ENCODE measurements around the gene MYO18B.

Gene MYO18B

GRCh38 chr22:25827415-25827814, 85.4 kb downstream of the MYO18B start:
- no peak for DNase-seq

DNA sequence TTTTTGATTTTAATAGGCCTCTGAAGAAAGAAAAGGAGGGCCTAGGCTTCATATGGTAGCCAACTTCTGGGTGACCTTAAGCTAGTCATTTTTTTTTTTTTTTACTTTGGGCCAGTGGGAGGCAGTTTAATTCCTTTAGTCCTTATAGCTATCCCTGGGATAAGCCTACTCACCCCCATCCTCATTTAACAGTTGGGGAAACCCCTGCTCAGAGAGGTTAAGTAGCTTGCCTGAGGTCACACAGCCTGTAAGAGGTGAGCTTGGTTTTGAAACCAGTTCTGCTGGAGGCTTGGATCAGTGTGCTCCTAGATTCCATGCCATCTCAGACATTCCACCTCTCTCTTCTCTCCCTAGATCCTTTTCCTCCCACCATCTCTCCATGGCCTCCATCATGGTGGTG, 86.4 kb downstream of the MYO18B start:
- DNase-seq = no peak

DNA sequence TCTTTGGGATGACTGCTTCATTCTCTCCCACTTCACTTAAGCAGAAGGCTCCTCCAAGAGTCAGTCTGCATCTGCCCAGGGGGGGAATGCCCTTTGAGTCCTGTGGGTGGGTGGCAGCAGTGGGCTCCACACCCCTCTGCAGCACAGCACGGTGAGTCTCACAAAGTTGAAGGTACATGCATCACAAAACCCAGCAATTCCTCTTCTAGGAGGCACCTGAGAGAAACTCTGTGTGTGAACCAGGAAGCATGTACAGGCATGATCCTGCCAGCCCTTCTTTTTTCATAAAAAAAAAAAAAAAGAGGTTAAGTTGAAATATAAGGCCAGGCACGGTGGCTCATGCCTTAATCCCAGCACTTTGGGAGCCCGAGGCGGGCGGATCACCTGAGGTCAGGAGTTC, 87.2 kb downstream of the MYO18B start:
- DNase-seq = no peak

DNA sequence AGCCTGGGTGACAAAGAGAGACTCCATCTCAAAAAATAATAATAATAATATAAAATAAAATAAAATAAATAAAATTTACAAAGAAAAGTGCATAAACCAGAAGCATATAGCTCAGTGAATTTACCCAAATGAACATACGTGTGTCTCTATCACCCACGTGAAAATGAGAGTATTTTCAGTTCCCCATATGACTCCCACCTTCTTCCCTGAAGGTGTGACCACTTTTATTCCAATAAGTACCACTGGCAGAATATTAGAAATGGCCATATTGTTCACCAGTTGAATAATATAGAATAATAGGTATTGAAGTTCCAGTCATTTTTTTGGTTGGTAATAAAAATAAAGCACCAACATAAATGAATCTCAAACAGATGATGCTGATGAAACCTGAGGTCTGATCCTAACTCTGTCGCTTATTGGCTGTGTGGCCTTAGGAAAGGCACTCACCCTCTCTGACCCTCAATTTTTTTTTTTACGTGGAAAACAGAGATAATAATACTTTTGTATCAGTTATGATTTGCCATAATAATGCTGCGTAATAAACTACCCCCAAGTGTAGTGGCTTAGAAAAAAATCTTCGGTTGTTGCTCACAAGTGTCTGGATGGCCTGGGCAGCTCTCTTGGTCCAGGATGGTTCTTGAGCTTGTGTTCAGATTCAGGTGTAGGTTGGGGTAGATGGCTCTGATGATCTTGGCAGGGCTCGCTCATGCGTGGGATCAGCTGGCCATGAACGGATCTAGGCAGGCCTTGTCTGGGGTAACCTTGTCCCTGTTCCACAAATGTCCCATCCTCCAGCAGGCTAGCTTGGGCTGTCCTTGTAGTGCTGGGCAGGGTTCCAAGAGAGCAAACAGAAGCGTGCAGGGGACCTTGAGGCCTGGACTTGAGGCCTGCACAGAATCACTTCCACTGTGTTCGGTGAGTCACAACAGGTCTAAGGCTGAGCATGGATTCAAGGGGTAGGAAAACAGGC, 88.1 kb downstream of the MYO18B start:
- no peak for DNase-seq

DNA sequence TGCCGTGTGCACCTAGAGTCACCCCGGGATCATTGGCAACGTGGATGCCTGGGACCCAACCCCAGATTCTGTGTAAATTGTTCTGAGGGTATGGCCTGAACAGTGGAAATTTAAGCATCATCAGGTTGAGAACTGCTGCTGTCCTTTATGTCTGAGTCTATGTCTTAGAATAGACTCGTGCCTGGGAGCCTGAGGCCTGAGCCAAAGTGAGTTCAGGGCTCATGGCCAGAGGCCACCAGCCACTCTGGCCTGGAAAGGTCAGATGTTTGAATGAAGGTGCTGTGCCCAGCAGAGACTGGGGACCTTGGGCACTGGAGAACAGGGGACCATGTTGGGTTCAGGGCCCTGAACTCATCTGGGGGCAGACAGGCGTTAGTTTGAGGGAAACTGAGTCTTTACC, 91.1 kb downstream of the MYO18B start:
- no peak for DNase-seq

GRCh38 chr22:25833676-25834075, 91.7 kb downstream of the MYO18B start:
- DNase-seq = no peak

- no peak for DNase-seq
Observed at GRCh38 chr22:25834490-25834889, 92.5 kb downstream of the MYO18B start.

- DNase-seq = no peak
Observed at GRCh38 chr22:25835348-25835747, 93.4 kb downstream of the MYO18B start.

DNA sequence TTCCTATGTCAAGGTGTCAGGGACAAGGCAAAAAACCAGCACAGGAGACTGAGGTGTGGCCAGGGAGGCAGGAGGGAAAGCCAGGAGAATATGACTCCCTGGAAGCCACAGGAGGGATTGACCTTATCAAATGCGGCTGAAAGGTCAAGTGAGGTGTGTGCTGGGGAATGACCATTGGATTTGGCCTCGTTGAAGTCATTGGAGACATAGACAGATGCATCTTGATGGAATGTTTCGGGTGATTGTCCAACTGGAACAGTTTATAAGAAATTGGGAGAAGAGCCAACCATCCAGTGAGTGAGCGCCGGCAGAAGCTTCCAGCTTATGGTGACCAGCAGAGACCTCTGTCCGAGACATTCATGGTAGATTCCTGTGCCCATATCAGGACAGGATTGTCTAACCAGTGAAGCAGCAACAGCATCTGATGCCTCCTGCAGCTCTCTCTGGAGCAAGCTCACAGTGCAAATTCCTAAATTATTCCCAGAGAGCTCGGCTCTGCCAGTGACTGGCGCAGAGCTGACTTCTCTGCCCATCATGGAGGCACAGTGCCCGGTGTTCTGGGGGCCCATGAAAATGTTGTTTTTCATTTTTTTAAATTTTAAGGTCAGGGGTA, 95.4 kb downstream of the MYO18B start:
- DNase-seq = no peak

DNA sequence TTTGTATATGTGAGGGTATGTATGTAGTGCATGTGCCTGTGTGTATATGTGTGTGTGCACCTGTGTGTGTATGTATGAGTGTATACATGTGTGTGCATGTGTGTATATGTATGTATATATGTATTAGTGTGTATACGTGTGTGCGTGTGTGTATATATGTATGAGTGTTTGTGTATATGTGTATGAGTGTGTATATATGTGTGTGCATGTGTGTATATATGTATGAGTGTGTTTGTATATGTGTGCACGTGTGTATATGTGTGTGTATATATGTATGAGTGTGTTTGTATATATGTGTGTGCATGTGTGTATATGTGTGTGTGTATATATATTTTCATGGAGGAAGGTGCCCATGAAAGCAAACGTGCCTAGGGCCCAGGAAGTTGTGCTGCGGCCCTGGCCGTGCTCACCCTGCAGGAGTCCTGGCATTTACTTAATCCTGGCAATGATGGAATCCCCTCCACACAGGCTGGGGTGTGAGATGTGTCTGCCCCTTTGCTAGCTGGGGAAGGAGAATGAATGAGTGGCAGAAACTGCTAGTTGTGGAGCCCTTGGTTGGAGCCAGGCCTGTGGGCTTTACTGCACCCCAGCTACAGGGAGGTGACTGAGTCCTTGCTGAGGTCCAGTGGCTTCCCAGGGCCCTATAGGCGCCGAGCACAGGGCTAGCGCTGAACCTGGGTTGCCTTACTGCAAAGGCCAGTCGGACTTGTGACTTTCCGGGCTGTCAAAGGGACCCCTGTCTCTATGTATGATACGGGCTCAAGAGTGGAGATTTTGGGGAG, 97.2 kb downstream of the MYO18B start:
- DNase-seq = no peak

GRCh38 chr22:25839755-25840154, 97.8 kb downstream of the MYO18B start:
- DNase-seq = no peak

GRCh38 chr22:25840167-25840566, 98.2 kb downstream of the MYO18B start:
- DNase-seq = no peak

DNA sequence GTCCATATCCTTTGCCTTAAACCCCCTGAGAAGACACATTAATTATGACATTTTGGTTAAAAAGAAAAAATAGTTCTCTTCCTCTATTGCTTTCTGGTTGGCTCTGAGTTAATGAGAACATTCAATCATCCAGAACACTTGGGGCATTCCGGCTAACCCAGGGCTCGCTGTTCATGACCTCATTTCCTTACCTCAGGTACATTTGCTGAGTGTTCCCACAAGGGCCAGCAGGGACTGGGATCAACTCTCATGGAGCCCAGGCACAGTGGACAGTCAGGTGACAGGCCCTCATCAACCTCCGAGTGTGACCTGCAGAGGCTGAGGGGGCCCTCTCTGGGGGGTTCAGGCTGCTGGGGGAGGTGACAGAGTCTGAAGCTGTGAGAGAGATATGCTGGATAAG, 98.9 kb downstream of the MYO18B start:
- DNase-seq = no peak

DNA sequence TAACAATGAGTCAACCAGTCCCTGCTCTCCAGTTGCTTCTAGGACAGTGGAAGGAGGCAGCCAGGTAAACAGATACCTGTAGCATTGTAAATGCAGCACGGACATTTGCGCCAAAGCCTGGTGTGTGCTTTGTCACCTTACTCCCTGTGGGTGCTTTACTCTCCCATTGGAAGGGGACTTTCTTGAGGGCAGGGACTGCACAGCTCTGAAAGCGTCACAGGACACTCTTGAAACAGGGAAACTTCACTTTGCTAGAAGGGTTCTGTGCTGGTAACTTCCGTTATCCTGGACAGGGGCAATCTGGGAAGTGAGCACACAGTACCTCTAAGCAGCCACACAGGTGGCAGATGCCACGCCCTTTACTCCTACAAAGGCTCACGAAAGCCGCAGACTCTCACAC, 99.8 kb downstream of the MYO18B start:
- no peak for DNase-seq

DNA sequence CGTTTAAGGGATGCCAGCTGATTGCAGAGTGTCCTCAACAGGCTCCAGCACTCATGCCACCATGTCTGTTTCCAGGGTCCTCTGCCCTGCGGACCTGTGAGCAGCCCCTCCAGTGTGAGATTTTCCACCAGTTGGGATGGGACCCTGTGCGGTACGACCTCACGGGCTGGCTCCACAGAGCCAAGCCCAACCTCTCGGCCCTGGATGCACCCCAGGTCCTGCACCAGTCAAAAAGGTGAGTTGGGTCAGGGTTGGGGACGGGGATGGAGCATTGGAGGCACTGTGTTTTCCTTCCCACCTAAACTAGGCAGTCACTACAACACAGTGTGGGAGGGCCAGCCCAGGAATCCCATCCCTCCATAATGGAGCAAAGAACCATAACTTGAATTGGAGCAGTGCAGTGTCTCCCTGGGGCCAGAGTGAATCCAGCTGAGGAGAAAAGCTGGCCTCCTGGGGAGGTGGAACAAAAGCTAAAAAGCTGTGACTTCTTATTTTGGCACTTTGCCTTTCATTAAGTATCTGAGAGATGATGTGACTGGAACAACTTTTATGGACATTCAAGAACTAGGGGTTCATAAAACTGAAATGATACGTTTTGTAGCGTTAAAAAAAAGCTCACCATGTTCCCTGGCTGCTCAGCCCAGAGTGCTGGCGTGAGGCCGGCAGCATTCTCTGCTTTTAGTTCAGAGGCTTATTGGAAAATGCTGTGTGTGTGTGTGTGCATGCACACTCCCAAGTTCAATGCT, 101.8 kb downstream of the MYO18B start:
- no peak for DNase-seq

GRCh38 chr22:25844601-25845000, 102.6 kb downstream of the MYO18B start:
- DNase-seq = no peak

DNA sequence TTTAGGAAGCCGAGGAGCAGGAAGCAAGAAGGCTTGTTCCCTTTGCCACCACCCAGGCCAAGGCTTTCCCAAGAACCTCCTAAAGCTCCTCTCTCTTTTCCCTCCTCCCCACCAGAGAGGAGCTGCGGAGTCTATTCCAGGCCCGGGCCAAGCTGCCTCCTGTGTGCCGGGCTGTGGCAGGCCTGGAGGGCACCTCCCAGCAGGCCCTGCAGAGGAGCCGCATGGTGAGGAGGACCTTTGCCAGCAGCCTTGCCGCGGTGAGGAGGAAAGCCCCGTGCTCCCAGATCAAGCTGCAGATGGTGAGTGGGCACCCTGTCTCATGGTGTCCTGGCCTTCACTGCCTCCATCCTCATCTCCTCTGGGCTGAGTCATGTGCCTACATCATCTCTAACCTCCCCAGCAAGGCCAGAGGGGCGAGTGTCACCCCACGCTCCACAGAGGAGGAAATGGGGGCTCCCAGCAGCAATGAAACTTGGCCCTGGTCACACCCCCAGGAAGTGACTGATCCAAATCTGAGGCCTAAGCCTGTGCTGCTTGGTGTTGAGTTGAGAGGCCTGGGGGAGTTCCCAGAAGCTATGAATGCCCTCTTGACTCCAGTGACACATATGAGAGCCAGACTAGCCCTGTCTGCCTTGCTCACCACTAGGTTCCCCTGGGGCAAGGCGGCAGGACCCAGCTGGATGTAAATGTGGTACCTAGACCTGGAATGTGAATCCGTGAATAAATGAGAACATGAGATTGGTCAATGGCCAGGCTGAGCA, 104.2 kb downstream of the MYO18B start:
- no peak for DNase-seq

- DNase-seq = no peak
Observed at GRCh38 chr22:25847451-25847850, 105.5 kb downstream of the MYO18B start.

- no peak for DNase-seq
Observed at GRCh38 chr22:25848954-25849353, 107.0 kb downstream of the MYO18B start.

DNA sequence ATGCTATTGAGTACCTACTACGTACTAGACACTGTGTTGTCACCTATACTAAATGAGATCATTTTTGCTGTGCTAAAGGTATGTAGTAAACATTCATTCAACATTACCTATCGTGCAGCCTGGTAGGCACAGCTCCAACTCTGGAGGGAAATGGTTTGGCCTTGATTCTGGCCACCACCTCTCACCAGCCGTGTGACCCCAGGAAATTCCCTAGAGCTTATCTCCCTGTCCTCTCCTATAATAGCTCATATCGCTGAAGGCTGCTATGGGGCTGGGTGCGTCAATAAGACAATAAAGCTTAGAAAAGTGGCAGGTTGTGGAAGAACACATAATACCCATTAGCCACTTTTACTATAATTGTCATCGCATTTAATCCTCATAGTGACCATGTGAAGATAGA, 107.5 kb downstream of the MYO18B start:
- no peak for DNase-seq

GRCh38 chr22:25852223-25852622, 110.2 kb downstream of the MYO18B start:
- no peak for DNase-seq

GRCh38 chr22:25853078-25853477, 111.1 kb downstream of the MYO18B start:
- no peak for DNase-seq

Data from NCI-H2081 treated with DMSO at 0.1 percent for 48 hours (cell line).